Sigmoid colon (tissue), 3 donors: Measurements from ENCODE around the gene C4orf17.

Experiments
- CTCF ChIP-seq, 4 experiments: fragments of 450-650 bp in 3 of 4; fragments of 200-600 bp in 1 of 4; IDR thresholded peaks; one replicate each; pipeline ENCODE4 v1.5.1; 2016 to 2019; ENCODE audit warnings: antibody characterized with exemption in 4 of 4, mild to moderate bottlenecking in 3 of 4, moderate library complexity in 2 of 4
- POLR2A ChIP-seq, 2 donors: fragments of 450-650 bp; IDR thresholded peaks; one replicate each; pipeline ENCODE4 v1.6.1; 2016; ENCODE audit warnings: antibody characterized with exemption in 2 of 2, mild to moderate bottlenecking in 2 of 2, moderate library complexity in 2 of 2

- peak; percentile 75 to 88 (median 80) for TF ChIP-seq CTCF (IDR thresholded peaks at IDR 0.05)
- no peak for TF ChIP-seq POLR2A (IDR thresholded peaks at IDR 0.05)
Measured at GRCh38 chr4:99462875-99463464, 47.9 kb upstream of the C4orf17 start.
